T-helper 1 cell treated with Interleukin-12 subunit alpha and Interleukin-12 subunit beta and Interleukin-4 antibody, amounts not matched to agents 30 ng/mL and 1 ng/mL, for 36 hours (primary cell): ENCODE results near the gene TRIM40. TPM values are rescaled to one million over a fixed set of nuclear protein-coding genes. Genes with fewer than 3 reads are reported as not detected.

Experiments used
- intact Hi-C: fragments of 100-400 bp; cut with micrococcal nuclease; formaldehyde crosslinking; loops from one replicate; pipeline ENCODE4 v1.15.1; 2024
- total RNA-seq: library from RNA; stranded (reverse); gene quantifications from 2 replicates; pipeline ENCODE4 v1.2.3, GENCODE V29; 2022

TRIM40 gene
- total RNA-seq, 1 donor from 2014 or later: not detected

DNA sequence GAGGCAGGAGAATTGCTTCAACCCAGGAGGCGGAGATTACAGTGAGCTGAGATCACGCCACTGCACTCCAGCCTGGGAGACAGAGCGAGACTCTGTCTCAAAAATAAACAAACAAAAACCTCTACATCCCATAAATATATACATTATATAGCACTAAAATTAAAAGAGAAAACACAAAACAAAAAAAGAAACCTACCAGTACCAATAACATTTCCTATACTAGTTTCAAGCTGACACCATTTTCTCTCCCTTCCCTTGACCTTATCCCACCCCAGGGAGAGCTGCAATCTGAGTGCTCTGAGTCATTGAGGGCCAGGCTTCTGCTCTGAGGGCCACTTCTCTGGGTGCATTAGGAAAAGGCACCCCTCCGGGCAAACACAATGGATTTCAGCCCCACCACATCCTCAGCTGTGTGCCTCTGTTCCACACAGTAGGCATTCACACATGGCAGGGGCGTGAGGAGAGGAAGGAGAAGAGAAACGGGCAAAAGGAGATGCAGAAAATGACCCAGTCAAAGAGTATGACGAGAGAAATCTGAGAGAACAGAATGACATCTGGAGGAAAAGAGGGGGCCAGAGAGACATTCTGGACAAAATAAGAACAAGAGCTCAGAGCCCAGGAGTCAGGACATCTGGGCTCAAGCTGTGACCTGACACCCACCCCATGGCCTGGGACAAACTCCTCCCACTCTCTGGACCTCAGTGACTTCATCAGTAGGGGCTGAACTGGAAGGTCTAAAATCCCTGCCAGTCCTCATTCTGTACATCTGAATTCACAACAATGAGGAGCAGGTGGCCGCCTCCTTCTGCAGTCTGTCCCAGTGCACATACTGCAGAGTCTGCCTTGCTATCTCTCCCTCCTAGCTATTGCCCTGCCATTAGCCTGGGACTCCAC, 59.1 kb downstream of the TRIM40 start:
- intact Hi-C loops: no loop called here

- intact Hi-C loops: no loop called here
These were observed 60.0 kb downstream of the TRIM40 start for GRCh38 chr6:30195951-30196350.

DNA sequence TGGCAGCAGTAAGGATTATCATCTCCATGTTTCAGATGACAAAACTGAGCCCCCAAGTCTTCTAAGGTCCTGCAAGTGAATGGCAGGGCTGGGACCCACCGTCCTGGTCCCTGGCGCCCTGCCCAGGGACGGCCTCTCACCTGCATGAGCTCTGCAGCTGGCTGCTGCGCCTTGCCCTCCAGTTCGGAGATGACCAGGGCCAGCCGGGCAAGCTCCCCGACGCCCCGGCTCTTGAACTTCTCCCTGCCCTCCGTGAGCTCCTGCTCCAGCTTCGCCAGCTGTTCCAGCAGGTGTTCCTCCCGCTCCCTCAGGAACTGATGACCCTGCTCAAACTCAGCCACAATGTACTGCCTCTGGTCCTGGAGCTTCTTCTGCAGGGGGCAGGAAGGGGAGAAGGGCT, 60.4 kb downstream of the TRIM40 start:
- intact Hi-C loops: no loop called here

Other genes with a start within 250 kb of the TRIM40 start
- 2,396 and 2,407 TPM in 2 replicates for gene HLA-A, start 193.6 kb upstream of the TRIM40 start, total RNA-seq
- 63.0 and 68.2 TPM in 2 replicates for gene POLR1H, start 74.9 kb upstream of the TRIM40 start, total RNA-seq
- 67.2 and 72.3 TPM in 2 replicates for gene PPP1R11, start 68.9 kb upstream of the TRIM40 start, total RNA-seq
- gene RNF39, start 60.4 kb upstream of the TRIM40 start, total RNA-seq: not detected in 2 replicates
- not detected in 2 replicates for gene TRIM31, start 23.1 kb upstream of the TRIM40 start, total RNA-seq
- gene TRIM10, start 25.1 kb downstream of the TRIM40 start, total RNA-seq: 0.34 and 0.37 TPM in 2 replicates
- 0.76 and 0.78 TPM in 2 replicates for gene TRIM15, start 27.4 kb downstream of the TRIM40 start, total RNA-seq
- gene TRIM26, start 77.3 kb downstream of the TRIM40 start, total RNA-seq: 72.4 and 74.2 TPM in 2 replicates
- 11.3 and 13.9 TPM in 2 replicates for gene TRIM39, start 190.8 kb downstream of the TRIM40 start, total RNA-seq
- 36.7 and 41.1 TPM in 2 replicates for gene RPP21, start 209.0 kb downstream of the TRIM40 start, total RNA-seq